HuH-7.5 (cell line): ENCODE measurements around the gene EIF2B4.

Source experiments
- DNase-seq: peaks from one replicate; pipeline ENCODE4 v3.0.0; 2011; ENCODE audit warnings: low spot score

EIF2B4 gene

DNA sequence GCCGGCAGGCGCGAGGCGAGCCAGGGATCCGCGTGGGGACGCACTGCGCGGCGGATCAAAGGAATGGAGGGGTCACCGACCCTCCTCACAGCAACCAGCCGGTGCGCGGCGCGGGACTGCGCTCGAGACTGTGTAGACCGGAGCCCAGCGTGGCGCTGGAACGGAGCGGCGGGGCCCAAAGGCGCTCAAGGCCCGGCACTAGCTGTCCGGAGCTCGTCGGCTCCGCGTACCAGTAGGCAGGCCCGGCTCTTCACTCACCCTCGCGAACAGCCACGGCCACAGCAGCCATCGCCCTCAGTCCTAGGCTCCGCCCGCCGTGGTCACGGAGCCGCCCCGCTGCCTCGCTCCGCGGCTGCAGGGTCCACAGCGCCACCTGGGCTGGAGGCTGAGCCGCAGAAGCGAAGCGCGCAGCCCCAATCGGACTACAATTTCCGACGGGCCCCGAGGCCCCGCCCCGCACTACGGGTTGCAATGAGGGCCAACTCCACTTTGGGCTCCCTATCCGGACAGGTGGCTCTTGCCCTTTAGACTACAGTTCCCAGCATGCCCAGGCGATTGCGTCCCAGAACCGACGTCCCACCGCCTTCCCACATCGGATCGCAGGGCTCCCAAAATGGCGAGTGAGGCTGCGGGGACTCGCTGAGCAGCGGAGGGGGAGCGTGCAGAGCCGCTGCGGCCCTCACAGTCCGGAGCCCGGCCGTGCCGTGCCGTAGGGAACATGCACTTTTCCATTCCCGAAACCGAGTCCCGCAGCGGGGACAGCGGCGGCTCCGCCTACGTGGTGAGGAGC lies at the start of gene EIF2B4, which contains the start of gene SNX17:
EIF2B4 (minus strand) TSS at position 313 of the 790 bp plus-strand sequence; CDS start at position 289, 24 bp downstream.
SNX17 (plus strand) TSS at position 591 of the 790 bp plus-strand sequence; CDS start at position 719, 128 bp downstream.
- peak; percentile 86 for DNase-seq

DNA sequence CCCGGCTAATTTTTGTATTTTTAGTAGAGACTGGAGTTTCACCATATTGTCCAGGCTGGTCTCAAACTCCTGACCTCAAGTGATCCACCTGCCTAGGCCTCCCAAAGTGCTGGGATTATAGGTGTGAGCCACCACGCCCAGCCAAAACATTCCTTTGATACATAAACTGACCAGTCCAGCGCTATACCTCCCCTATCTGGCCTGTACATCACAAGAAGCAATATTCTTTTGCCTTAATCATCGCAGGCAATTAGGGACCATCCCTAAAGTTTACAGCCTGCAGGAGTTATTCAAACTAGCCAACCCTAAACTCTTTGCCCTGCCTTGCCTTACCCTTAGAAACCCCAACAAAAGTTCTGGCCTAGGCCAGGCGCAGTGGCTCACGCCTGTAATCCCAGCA lies 46.0 kb upstream of the EIF2B4 start:
- DNase-seq = no peak

DNA sequence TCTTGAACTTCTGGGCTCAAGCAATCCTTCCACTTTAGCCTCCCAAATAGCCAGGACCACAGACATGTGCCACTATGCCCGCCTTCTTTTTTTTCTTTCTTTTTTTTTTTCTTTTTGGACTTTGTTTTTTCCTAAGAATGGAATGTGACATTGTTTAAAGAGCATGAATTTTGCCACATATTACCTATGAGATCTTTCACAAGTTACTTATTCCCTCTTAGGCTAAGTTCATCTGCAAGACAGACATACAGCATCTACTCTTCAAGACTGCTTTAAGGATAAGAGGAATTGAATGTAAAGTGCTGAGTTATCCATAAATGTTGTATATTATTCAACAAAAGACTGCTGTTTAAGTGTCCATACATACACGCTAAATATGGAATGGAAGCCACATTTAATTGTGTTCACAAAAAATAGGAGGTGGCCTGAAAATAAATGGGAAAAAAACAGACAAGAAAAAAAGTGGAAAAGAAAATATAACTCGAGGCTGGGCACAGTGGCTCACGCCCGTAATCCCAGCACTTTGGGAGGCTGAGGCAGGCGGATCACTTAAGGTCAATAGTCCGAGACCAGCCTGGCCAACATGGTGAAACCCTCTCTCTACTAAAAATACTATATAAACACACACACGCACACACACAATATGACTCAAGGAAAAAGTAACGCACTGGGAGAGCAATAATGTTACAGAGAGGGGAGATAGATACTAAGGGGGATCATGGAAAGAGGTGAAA lies 42.4 kb upstream of the EIF2B4 start:
- no peak for DNase-seq

DNA sequence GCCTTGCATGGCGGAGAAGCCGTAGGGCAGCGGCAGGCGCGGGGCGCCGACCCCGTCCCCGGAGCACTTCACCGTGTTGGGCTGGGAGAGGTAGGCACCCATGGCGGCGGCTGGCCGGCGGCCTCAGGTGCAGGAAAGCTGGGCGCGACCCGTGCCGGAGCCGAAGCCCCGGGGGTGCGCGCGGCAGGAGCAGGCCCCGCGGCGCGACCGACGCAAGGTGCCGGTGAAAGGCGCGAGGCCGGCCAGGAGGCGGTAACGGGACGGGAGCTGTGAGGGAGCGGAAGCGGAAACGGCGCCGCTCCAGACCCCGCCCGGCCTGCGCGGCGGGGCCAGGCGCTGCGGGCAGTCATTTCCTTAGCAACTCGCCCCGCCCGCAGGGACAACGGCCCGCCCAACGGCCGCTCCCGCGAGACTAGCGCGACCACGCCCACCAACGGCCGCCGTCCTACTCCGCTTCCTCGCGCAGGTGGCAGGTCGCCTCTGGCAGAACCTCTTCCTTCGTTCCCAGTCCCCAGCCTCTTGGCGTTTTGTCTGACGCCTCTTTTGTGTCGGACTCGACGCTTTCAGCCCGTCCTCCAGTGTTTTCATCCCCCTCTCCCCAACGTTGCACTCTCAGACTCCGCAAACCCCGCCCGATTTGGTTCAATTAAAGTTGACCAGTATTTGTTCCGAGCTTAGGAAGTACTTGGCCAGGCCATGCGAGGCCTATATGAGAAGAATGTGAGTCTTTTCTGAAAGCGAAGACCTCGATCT lies 39.4 kb upstream of the EIF2B4 start, which contains the start of gene PPM1G:
PPM1G (minus strand) TSS at position 271 of the 753 bp plus-strand sequence; CDS start at position 102, 169 bp downstream.
- peak; percentile 70 for DNase-seq

DNA sequence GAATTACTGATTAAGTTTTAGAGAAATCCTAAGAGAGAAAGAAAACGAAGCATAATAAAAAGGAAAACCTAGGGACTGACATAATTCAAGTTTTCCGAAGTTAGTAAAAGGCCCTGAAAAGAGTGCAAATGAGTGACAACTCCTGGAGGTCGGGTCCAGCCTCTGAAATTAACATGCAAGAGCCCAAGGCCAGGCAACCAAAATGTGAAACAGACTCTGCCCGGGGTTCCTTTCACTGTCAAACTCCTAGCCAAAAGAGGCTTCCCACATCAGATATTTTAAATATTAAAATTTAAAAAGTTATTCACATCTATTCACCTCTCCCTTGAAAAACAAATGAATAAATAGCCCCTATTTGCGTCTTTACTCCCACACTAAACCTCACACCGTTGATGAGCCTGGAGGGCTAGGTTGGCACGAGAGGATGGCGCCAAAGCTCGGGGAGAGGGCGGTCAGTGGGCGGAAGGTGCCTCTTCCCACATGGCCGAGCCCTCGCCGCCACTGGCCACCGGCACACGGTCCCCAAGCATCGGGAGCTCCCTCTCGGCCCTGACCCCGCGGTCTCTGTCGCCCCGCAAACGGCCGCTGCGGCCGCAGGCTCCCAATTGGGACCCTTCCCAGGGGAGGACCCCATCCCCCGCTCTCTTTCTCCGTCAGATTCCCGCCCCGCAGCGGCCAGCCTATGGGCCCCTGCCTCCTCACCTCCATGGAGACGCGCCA lies 38.6 kb upstream of the EIF2B4 start:
- no peak for DNase-seq

DNA sequence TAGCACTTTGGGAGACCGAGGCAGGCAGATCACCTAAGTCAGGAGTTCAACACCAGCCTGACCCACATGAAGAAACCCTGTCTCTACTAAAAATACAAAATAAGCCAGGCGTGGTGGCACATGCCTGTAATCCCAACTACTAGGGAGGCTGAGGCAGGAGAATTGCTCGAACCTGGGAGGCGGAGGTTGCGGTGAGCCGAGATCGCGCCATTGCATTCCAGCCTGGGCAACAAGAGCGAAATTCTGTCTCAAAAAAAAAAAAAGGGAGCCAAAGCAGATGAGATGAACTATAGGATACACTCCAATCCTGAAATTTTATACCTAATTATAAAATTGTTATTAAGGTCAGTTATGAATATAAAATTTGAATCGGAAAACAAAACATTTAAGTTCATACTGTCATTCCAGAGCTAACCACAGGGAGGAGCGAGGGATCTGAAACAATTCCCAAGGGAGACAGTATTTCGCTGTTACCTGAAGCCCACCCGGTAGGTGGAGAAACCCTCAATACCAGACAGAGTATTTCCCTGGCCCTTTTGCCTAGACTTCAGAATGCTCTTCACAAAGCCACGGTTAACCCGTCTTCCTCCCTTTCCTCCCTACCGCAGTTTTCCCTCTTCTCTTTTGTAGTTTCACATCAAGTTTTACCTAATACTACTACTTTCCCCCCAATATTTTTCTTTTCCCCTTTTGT lies 37.8 kb upstream of the EIF2B4 start:
- DNase-seq = peak; percentile 59

DNA sequence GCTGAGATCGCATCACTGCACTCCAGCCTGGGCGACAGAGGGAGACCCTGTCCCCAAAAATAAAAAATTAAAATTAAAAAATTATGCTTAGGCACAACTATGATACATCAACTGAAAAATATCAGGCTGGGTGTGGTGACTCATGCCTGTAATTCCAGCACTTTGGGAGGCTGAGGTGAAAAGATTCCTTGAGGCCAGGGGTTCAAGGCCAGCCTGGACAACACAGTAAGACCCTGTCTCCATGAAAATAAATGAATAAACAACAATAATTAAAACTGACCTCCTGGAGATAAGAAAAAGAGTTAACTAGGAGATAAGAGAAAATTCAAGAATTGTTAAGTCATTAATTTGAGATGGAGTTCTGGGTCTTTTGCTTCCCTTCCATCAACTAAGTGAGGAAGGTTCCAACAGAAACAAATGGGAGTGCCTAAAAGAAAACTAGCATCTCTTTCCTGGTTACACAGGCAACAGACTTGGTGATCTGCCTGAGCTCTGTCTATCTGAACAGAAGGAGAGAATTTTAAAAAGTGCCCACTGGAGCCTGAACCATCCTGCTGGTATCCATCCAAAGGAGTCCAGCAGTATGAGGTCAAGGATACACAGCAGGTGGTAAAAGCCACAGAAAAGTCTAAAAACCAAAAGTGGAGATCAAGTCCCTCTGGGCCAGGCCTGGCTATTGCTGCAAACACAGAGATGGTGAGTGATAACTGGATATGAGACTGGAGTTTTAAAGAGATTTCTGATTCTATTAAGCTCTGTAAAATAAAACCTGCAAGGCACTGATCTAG lies 30.4 kb upstream of the EIF2B4 start:
- no peak for DNase-seq

DNA sequence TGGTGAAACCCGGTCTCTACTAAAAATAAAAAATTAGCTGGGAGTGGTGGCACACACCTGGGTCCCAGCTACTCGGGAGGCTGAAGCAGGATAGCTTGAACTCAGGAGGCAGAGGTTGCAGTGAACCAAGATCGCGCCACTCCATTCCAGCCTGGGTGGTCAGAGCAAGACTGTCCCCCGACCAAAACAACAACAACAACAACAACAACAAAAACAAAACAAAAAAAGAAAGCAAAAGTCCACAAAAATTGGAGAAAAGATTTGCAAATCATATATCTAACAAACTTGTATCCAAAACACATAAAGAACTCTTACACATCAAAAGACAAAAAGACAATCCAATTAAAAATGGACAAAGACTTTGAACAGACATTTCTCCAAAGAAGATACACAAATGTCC lies 28.8 kb upstream of the EIF2B4 start:
- DNase-seq = no peak

DNA sequence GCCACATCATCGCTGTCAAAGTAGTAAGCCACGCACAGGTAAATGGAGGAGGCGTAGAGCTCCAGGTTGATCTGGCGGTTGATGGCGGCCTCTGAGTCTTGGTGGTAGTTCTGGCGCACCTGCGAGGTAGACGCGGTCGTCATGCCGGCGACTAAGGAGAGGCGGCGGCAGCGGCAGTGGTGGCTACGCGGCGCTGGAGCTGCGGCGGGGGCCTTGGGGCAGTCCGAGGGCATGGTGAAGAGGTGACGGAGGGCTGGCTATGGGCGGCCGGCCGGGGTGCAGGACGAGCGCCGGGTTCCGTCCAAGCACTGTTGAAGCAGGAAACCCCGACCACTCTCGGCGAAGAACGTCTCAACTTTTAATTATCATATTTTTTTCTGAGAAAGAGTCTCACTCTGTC lies 23.1 kb upstream of the EIF2B4 start:
- DNase-seq = no peak

DNA sequence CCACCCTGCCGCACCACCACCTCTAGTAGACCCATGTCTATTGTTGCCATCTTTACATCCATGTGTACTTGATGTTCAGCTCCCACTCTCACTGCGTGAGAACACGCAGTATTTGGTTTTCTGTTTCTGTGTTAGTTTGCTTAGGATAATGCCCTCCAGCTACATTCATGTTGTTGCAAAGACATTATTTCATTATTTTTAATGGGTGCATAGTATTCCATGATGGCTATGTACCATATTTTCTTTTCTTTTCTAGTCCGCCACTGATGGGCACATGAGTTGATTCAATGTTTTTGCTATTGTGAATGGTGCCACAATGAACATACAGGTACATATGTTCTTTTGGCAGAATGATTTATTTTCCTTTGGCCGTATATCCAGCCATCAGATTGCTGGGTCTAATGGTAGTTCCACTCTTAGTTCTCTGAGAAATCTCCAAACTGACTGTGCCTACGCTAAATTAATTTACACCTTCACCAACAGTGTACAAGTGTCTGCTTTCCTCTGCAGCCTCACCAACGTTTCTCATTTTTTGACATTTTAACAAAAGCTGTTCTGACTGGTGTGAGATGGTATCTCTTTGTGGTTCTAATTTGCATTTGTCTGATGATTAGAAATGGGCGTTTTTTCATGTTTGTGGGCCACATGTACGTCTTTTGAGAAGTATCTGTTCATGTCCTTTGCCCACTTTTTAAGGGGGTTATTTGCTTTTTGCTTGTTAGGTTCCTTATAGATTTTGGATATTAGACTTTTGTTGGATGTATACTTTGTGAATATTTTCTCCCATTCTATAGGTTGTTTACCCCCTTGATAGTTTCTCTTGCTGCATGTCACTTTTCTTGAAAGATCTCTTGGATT lies 20.9 kb upstream of the EIF2B4 start:
- DNase-seq = no peak

DNA sequence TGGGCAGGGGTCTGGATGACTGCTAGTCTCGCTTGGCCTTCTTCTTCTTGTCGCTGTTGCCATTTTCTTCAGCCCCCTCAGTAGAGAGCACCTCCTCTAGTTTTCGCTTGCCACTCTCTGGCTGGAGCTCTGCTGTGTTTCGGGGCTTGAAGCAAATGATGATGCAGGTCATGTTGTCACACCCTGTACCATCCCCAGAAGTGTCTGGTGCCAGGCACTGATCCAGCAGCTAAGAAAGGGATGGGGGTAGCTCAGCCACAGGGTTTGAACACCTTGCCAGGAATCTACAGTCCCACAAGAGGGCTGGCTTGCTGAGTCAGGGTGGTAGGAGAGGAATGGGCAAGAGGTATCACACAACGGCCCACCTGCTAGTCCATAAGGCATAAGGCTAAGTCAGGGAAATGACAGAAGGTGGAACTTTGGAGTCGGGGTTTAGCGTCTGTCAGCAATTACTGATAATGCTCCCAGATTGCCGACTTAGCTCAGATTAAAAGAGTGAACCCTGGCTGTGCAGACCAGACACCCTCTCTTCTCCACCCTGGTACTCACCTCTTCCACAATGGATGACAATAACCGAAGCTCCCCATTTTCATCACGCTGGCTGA lies 11.5 kb upstream of the EIF2B4 start:
- no peak for DNase-seq

DNA sequence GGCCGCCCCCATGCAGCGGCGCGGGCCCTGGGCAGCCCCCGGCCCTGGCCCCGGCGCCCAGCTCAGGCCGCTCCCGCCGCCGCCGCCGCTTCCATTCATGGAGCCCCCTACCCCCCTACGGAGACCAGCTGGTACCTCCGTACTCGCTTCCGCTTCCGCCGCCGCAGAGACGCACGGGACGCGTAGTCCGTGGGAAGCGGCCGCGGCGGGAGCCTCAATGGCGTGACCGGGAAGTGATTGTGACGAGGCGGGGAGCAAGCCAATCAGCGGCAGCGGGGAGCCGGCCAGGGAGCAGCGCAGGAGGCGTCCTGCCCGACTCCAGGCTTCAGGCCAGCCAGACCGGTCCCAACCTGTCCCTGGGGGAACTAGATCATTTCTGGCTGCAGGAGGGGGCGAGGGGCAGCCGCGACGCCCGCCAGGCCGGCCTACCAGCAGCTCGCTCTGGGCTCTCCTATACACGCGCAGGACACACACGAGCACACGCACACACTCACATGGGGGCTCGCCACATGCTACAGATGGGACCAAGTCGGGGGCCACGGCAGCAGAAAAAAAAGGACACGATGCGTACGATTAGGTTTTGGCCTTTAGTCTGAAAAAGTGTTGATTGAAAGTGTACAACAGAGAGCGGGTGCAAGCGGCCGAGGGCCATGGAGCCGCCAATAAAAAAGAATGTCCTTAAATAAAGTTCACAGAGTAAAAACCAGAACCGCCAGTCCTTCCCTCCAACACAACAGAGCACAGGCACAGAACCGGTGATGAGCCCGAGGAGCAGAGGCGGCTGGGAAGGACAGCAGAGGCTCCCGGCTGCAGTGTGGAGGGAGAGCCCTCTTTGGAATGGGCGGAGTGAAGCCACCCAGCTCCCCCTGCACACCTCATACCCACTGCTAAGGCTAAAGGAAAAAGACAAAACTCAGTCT lies 10.7 kb upstream of the EIF2B4 start, which contains the start of gene ZNF513:
ZNF513 (minus strand) TSS at position 109 of the 920 bp plus-strand sequence. CDS start 208 bp downstream, outside the sequence.
- DNase-seq = no peak

DNA sequence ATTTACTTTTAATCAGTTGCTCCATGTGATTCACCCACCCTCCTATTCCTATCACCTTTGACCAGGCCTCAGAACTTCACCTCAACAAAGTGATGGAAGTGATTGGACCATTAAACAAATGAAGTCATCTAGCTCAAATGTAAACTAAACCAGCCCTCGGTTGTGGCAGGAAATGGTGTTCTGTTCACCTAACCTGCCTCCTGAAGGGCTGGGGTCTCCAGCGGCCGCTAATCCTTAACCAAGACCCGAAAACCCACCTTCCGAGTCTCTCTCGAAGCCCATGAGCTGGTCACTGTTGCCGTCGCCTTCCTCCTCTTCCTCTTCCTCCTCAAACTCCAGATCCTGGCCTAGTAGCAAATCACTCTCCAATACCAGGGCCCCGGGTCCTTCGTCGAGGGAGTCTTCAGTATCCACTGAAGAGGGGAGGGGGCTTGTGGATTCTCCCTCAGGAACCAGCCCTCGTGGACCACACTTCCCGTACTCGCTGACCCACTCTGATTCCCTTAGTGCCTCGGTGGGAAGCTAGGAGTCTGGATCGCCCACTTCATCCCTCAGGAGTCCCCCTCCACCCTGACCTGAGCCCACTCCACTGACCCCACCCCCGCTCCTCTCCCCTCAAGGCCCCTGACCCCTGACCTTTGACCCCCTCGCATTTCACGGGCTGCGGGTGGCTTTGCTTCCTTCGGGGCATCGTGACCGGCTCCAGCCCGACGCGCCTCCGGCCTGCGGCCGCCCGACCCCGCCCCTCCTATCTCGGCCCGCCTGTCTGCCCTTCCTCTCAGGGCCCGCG lies 9.9 kb upstream of the EIF2B4 start:
- DNase-seq = no peak

DNA sequence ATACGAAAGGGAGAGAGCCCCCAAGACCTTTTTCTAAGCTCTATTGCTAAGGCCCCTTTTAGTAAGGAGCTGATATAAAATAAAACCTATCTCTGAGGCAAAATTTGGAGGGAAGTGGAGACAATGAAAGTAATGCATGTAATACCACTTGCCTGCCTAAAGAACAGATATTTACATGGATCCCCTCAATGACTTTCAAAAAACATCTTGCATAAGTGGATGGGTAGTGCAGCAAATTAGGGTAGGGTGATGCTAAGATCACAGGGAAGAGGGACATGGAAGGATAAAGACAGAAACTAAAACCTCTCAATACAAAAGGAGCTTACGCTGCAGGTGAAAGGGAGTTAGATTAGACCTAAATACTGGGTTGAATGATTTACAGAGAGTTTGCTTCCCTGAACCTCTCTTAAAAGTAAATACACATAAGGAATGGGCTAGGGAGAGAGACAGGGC lies 9.3 kb upstream of the EIF2B4 start:
- DNase-seq = no peak

DNA sequence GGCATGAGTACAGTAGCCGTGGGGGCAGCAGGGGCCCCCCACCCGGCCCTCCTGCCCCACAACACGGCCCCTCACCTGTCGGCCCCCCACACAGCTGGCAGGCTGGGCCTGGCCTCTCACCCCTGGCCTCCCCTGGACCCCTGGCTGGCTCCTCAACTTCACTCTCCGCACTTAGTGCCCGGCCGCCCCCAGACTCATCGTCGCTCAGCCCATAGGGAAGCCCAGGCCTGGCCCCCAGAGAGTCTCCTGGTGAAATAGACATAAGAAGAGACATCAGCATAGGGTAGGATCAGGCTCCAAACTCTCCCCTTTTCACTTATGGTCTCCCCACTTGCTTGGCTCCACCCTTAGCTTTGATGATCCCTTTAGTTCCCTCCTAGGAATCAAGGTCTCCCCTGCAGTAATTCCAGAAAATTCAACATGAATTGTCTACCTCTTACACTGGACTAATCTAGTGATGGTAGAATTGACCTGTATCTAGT lies 8.7 kb upstream of the EIF2B4 start:
- no peak for DNase-seq

DNA sequence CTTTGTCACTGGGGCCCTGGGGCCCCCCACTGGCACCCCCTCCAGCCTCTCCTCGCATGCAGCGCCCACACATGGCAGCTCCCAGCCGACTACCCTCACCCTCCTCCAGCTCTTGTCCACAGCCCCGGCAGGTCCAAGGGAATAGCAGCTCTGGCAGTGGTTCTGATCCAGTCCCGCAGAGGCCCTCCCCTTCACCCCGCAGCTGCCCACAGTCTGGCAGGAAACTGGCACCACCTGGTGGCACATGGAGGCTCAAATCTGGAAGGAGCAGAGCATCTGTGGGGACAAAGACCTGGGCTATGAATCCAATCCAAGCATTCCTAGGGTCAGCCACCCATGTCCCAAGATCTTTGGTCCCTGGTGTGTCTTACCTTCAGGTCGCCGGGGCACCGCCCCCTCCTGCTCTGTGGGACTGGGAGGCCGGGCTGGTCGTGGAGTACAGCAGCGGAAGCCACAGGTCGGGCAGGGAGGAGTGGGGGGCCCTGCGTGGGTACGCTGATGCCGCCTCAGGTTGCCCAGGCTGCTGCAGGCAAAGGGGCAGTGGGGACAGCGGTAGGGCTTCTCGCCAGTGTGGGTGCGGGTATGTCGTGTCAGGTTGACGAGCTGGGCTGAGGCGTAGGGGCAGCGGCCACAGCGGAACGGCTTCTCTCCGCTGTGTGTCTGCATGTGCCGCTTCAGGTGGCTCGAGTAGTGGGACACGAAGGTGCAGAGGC lies 8.1 kb upstream of the EIF2B4 start:
- DNase-seq = no peak
